Esophagus muscularis mucosa (tissue), 3 donors: ENCODE data around the gene WDR70.
"Not testable (repeated sequence)": the region's sequence is repeated elsewhere in the genome, so short reads cannot be mapped to it uniquely, and the experiment has no call there.

Experiments
- POLR2A ChIP-seq: fragments of 450-650 bp; IDR thresholded peaks from one replicate; pipeline ENCODE4 v1.6.1; 2017; ENCODE audit warnings: antibody characterized with exemption, moderate library complexity, mild to moderate bottlenecking, low read depth
- POLR2AphosphoS5 ChIP-seq, 2 donors: sonication (generic); formaldehyde crosslinking; IDR thresholded peaks; one replicate each; pipeline ENCODE4 v1.6.1; 2017; ENCODE audit warnings: antibody characterized with exemption in 2 of 2
- TF ChIP-seq, protein P1 (sequence below), 3 experiments: fragments of 200-600 bp in 2 of 3; fragments of 450-650 bp in 1 of 3; sonication (generic) in 2 of 3; IDR thresholded peaks; one replicate each; pipeline ENCODE4 v1.5.1; 2017 to 2019; ENCODE audit warnings: antibody characterized with exemption in 3 of 3, mild to moderate bottlenecking in 2 of 3, moderate library complexity in 1 of 3

DNA sequence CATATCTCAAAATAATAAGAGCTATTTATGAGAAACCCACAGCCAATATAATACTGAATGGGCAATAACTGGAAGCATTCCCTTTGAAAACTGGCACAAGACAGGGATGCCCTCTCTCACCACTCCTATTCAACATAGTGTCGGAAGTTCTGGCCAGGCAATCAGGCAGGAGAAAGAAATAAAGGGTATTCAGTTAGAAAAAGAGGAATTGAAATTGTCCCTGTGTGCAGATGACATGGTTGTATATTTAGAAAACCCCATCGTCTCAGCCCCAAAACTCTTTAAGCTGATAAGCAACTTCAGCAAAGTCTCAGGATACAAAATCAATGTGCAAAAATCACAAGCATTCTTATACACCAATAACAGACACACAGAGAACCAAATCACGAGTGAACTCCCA, 66.7 kb downstream of the WDR70 start:
- not testable (repeated sequence) for TF ChIP-seq POLR2A; POLR2AphosphoS5 (IDR thresholded peaks at IDR 0.05)
- TF ChIP-seq, protein P1, sequence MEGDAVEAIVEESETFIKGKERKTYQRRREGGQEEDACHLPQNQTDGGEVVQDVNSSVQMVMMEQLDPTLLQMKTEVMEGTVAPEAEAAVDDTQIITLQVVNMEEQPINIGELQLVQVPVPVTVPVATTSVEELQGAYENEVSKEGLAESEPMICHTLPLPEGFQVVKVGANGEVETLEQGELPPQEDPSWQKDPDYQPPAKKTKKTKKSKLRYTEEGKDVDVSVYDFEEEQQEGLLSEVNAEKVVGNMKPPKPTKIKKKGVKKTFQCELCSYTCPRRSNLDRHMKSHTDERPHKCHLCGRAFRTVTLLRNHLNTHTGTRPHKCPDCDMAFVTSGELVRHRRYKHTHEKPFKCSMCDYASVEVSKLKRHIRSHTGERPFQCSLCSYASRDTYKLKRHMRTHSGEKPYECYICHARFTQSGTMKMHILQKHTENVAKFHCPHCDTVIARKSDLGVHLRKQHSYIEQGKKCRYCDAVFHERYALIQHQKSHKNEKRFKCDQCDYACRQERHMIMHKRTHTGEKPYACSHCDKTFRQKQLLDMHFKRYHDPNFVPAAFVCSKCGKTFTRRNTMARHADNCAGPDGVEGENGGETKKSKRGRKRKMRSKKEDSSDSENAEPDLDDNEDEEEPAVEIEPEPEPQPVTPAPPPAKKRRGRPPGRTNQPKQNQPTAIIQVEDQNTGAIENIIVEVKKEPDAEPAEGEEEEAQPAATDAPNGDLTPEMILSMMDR (IDR thresholded peaks at IDR 0.05): not testable (repeated sequence)
